NOMO-1 (cell line): Measurements from ENCODE around the gene ISOC2.
"Not testable (repeated sequence)": the region's sequence is repeated elsewhere in the genome, so short reads cannot be mapped to it uniquely, and the experiment has no call there.

Experiments used
- DNase-seq, 2 experiments: peaks; one replicate each; lab custom pipeline; 2025; ENCODE audit not compliant: unreplicated experiment in 2 of 2; lab: John Stamatoyannopoulos, UW

The ISOC2 gene

DNA sequence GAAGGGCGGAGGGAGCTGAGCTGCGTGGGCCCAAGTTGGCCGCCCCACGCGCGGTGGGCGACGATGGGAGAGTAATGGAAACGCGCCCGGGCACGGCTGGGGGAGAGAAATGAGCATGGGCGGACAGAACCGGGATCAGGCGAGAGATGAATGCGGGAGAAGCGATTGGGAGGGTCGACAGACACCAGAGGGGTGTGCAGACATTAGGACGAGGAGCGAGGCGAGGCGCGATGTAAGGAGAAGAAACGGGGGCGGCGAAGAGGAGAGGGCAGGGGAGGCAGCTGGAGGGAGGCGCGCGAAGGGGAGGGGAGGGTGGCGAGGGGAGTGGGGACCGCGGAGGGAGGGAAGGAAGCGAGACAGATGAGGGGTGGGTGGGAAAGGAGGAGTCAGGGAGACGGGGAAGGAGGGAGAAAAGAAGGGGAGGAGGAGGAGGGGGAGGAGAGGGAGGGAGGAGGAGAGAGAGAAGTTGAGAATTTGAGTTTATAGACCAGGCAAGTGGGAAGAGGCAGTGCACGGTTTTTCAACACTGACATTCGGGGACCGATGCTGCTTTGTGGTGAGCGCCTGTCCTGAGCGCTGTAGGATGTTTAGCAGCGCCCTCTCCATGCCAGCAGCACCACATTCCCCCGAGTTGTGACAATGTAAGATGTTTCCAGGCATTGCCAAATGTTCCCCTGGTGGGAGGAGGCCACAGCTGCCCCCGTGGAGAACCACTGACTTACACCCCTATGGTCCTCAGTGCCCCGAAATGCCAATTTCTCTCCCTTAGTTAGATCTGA is 18.2 kb downstream of the ISOC2 start, which contains the start of gene SHISA7:
SHISA7 (minus strand) TSS at position 256 of the 779 bp plus-strand sequence. CDS start 437 bp downstream, outside the sequence.
- DNase-seq = no peak

DNA sequence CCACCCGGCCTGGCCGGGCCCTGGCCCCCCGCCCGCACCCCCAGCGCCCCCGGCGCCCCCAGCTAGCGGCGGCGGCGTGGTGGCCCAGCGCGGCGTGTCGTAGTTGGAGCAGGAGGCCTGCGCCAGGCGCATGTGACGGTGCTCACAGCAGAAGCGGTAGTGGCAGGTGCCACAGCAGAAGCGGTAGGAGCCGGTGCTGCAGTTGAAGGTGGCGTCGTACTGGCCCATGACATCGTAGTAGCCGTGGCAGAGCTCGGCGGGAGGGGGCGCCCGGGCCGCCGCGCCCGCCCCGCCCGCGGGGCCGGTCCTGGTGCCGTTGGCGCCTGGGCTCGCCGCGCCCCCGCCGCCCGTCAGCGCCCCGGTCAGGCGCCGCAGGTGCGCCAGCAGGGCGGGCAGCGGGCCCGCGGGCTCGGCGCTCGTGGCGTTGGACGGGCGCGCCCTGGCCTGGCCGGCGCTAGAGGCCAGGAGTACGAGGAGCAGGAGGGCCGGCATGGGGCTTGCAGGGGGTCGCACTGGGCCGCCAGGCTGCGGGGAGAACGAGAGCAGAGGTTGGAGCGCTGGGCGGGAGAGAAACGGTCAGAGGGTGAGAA is 19.0 kb downstream of the ISOC2 start:
- no peak for DNase-seq

DNA sequence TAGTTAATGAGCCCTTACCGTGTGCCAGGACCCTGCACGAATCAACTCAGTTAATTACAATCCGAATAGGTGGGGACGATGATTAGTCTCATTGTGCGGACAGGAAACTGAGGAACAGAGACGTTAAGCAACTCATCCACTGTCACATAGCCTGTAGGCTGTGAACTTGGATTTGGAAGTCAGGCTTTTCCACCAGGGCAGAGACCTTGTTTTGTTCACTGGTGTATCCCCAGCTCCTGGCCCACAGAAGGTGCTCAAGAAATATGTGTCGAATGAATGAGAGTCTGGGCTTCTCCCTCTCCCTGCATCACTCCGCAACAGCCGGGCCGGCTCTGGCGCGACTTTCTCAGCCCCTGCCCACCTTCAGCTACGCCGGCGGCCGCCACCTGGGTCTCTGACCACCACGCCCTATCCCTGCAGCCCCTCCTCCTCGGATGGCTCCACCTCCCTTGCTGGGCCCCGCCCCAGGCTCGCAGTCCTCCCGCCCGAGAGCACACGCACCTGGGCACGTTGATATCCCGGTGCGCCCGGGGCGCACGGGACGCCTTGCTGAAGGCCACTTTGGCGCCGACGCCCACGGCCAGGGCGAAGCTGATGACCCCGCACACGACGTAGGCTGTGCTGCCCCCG is 19.6 kb downstream of the ISOC2 start:
- no peak for DNase-seq

DNA sequence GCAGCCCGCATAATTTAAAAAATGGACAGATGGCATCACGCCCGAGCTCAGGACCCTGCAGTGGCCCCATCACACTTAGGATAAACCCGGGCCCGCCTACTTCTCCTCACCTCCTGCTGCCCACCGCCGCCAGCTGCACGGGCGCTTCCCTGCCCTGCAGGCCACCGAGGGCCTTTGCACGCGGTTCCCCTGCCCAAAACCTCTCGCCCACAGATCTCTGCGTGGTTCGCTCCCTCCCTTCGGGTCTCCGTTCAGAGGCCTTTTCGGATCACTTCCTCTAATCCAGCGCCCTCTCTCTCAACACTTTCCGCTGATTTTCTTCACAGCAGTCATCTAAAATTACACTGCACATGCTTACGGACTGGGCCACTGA is 20.1 kb downstream of the ISOC2 start:
- DNase-seq = peak; percentile 76 to 89

DNA sequence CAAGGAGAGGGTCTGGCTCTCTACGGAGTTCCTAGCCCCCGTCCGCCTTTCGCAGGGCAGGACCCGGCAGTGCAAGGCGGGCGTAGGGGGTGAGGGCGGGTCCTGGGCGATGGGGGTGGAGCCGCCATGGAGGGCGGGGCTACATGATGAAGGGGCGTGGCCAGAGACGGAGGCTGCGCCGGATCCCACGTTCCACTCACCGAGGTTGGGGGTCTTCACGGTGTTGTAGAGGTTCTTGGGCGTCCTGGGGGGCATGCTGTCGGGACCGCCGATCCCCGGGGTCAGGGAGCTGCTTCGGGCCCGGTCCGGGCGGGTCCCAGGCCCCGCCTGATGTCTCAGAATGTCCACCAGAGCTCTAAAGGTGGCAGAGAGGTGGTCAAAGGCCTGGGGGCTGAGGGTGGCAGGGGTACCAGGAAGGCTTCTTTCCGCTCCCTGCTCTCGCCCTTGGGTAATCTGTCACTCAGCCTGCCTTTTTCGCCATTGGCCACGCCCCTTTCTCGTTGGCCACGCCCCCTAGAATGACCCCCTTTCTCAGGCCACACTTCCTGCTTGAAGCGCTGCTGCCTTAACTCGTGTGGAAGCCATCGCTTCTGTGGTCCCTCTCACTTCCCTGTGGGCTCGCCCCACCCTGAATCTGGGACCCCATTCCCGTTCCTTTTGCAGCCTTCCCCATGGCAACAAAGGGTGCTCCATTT is 20.9 kb downstream of the ISOC2 start:
- peak; percentile 48 to 52 for DNase-seq

DNA sequence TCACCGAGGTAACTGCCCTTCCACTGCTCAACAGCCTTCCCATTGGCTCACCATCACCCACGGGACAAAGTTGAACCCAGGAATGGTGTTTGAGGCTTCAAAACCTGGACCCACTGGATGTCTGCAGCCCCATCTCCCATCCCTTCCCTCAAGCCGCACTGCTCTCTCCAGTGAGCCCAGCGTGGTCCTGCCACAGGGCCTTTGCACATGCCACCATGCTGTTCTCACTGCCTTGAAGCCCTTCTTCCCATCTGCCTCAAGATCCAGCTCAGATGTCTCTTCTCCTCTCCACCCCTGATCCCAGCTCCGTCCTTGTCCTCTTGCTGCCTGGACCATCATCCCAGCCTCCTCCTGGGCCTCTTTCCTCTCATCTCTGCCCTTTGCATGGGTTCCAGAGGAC is 22.4 kb downstream of the ISOC2 start:
- no peak for DNase-seq

DNA sequence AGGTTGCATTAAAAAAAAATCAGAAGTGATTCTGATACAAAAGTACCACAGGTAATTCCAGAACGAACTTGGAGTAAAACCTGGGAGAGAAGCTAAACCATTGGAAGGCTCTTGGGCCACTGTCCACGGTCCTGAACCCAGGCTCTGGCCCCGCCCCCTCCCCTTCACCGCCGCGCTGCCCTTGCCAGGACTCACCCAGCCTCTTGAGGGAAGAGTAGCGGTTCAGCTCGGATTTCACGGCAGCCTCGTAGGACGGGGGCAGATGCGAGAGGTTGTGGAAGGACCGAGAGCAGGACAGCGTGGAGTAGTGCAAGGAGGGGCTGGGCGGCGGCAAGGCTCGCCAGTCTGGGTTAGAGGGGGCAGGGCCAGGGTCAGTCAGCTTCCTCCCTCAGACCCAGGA is 24.0 kb downstream of the ISOC2 start:
- DNase-seq = peak in 1 of 2 experiments; percentile 34

DNA sequence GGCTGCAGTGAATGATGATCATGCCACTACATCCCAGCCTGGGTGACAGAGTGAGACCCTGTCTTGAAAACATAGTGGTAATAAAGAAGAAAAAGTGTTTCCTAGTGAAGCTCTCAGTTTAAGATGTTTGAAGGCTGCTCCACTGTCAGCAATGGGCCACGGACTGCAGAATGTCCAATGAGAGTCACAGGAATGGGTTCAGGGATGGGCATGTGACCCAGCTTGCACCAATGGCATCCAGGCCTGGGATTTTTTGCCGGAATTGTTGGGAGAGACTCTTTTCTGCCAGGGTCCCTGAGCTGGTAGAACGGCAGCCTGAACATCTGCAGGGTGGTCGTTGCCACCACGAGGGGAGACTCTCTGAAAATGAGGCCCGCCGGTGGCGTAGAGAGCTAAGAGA is 24.6 kb downstream of the ISOC2 start:
- no peak for DNase-seq

DNA sequence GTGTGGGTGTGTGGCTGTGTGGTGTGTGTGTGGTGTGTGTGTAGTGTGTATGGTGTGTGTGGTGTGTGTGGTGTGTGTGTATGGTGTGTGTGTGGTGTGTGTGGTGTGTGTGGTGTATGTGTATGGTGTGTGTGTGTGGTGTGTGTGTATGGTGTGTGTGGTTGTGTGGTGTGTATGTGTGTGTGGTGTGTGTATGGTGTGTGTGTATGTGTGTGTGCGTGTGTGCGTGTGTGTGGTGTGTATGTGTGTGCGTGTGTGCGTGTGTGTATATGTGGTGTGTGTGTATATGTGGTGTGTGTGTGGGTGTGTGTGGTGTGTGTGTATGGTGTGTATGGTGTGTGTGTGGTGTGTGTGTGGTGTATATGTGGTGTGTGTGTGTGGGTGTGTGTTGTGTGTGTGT is 26.4 kb downstream of the ISOC2 start:
- DNase-seq = no peak

DNA sequence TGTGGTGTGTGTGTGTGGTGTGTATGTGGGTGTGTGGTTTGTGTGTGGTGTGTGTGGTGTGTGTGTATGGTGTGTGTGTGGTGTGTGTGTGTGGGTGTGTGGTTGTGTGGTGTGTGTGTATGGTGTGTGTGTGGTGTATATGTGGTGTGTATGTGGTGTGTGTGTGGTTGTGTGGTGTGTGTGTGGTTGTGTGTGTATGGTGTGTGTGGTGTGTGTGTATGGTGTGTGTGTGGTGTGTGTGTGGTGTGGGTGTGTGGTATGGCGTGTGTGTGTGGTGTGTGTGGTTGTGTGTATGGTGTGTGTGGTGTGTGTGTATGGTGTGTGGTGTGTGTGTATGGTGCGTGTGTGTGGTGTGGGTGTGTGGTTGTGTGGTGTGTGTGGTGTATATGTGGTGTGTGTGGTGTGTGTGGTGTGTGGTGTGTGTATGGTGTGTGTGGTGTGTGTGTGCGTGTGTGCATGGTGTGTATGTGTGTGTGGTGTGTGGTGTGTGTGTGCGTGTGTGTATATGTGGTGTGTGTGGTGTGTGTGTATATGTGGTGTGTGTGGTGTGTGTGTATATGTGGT is 27.0 kb downstream of the ISOC2 start:
- DNase-seq = no peak

DNA sequence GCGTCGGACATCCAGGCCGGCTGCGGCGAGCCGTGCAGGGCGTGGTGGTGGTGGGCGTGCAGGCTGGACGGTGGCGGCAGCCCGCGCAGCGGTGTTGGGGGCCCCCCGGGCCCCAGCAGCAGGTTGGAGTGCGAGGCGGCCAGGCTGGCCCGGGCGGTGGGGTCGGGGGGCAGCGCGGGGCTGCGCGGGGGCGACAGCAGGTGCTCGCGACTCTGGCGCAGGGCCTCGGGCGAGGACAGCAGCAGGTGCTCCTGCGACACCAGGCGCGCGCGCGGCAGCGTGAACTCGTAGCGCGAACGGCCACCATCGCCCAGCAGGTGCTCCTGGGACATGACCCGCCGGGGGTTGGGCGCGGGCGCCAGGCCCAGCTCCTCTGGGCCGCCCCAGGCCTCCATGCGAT is 28.1 kb downstream of the ISOC2 start:
- no peak for DNase-seq

DNA sequence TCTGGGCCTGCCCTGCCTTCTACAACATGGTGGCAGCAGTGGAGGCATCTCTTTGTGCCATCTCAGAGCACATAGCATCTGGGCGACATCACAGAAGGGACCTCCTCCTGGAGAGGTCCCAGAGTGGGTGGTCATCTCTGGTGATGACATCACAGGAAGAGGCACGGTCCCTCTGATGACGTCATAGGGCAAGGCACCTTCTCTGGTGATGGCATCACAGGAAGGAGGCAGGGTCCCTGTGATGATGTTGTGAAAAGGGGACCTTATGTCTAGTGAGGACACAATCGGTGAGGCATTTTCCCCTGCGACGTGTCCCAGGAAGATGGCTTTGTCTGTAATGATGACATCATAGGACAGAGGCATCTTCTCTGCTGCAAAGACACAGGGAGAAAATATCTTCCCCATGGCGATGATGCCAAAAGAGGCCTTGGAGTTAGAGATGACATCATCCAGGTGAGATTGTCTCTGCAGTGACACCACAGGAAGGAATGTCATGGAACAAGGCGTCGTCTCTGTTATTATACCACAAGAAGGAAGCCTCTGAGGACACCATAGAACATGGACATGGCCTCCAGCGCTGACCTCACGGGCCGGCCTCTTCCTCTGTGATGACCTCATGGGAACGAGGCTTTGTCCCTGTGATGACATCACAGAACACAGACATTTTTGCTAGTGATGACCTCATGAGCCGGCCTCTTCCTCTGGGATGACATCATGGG is 29.0 kb downstream of the ISOC2 start:
- no peak for DNase-seq

DNA sequence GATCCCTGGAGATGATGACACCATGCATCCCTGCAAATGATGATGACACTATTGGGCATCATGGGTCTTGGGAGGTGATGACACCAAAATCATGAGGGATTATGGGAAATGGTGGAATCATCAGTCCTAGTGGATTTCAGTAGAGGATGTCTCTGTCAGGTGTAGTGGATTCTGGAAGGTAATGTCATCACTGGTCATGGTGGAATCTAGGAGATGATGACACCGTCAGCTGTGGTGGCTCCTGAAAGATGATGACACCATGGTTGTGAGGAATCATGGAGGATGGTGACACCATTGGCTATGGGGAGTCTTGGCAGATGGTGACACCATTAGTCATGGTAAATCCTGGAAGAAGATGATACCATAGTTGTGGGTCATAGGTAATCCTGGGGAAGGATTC is 30.3 kb downstream of the ISOC2 start:
- no peak for DNase-seq

DNA sequence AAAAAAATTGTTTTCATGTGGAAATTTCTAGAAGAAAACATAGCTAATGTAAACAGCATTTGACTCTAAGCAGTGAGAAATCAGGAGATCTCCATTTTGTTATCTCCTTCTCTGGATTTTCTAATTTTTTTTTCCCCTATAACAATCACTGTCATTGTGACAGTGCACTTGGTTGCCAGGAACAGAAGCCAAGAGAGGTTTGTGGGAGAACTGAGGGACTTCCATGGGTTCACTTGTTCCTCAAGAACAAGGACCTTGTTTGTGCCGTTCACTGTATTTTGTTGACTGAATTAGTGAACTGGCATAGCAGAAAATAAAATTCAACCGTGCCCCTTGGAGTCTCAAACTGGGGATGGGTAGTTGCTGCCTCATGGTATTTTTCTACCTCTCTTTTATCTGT is 35.4 kb downstream of the ISOC2 start:
- DNase-seq = no peak

DNA sequence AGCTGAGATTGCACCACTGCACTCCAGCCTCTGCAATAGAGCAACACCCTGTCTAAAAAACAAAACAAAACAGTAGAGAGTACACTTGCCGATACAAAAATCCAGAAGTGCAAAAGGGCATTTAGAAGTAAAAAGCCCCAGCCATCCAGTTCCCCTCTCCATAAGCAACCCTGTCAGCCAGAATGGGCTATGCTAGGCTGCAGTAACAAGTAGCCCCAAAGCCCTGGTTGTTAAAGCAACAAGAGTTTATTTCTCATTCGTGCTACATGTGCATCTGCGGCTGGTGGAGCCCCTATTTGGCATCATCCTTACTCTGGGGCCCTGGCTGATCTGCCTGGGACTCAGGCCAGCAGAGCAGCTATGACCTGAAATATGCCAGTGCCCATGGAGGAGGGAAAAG is 36.9 kb downstream of the ISOC2 start:
- DNase-seq = no peak

DNA sequence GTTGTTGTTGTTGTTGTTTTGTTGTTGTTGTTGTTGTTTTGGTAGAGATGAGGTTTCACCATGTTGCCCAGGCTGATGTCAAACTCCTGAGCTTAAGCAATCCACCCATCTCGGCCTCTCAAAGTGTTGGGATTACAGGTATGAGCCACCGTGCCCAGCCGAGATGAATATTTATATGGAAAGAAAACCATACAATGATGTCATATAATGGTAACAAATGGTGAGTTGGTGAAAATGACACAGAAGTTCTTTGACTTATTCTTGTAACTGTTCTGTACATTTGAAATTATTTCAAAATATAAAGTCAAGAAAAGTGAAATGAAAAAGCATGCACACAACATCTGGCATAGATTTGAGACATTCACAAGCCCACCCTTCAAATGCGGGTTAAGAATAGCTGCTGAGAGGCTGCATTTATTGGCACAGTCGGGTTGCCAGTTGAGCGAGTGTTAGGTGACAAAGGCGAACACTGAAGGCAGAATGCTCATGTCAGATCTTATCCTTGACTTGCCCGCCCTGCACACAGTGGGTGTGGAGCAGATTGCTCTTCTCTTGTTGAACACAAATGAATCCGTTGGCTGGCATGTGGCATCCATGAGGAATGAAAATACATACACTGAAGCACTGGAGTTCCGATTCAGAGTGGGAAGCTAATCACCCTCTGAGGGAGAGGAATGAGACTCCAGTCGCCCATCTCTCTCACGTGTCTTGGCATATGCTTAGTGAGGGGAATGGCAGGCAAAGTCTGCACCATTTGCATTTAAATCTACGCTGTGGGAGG is 38.0 kb downstream of the ISOC2 start:
- no peak for DNase-seq

DNA sequence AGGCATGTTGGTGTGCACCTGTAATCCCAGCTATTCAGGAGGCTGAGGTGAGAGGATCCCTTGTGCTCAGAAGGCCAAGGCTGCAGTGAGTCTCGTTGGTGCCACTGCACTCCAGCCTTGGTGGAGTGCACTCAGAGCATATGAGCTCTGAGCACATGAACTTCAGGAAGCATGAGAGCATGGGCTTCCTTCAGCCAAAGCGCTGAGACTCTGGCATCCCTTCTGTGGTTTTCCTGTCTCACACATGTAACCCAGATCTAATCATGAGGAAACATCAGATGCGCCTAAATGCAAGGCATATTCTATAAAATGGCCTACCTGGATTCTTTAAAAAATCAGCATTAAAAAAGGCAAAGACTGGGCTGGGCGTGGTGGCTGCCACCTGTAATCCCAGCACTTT is 40.2 kb downstream of the ISOC2 start:
- DNase-seq = not testable (repeated sequence)

DNA sequence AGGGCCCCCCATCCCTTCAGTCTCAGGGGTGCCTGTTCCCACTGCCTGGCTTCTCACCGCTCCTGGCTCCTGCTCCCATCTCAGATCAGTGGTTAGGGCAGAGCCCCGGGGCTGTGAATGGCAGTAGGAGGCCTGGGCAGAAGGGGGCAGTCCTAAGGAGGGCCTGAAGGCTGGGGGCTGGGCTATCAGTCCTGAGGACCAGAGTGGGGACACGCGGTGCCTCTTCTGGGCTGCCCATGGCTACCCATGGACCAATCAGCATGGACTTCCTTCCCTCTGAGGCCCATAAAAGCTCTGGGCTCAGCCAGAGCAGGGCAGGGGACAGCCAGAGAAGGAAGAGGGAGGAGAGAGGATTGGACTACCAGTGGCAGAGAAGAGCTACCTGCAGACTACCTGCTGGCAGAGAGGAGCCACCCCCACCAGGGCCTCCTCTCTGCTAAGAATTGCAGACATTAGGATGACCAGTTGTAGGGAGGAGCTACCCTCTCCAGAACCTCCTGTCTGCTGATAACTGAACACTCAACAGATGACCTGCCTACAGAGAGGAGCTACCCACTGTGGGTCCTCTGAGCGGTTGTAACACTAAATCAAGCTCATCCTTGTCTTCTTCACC is 41.7 kb downstream of the ISOC2 start:
- DNase-seq = no peak

DNA sequence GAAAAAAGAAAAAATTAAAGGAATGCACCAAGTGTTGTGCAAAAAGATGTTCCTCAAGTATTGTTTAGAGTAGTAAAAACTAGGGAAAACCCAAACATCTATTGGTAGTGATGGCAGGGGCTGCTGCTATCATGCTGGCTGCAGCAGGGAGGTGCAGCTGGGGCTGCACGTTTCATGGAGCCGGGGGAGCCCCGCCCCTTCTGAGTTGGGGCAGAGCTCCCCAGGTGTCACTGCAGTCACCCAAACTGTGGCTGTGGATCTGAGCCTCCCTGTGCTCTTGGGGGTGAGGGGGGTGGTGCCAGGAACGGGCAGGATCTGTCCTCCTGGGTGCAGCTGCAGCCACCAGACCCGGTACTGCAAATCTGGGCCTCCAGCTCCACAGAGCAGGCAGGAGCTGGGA is 42.3 kb downstream of the ISOC2 start:
- no peak for DNase-seq
